A673 (cell line): ENCODE measurements around the gene ZNF610.

Experiments
- EZH2 ChIP-seq: fragments of 200-600 bp; sonication (generic); IDR thresholded peaks from 2 replicates; pipeline ENCODE4 v1.6.1; 2017; ENCODE audit warnings: borderline replicate concordance, low read depth, mild to moderate bottlenecking, mixed read lengths, antibody characterized with exemption, low read length; ENCODE audit not compliant: poor library complexity, severe bottlenecking
- TF ChIP-seq, protein P1 (sequence below): fragments of 300-800, 200-600 bp; sonication (generic); conservative IDR thresholded peaks from 2 replicates; pipeline ENCODE4 v1.5.1; 2017; ENCODE audit warnings: low read depth, mild to moderate bottlenecking, antibody characterized with exemption, low read length, moderate library complexity, mixed read lengths

DNA sequence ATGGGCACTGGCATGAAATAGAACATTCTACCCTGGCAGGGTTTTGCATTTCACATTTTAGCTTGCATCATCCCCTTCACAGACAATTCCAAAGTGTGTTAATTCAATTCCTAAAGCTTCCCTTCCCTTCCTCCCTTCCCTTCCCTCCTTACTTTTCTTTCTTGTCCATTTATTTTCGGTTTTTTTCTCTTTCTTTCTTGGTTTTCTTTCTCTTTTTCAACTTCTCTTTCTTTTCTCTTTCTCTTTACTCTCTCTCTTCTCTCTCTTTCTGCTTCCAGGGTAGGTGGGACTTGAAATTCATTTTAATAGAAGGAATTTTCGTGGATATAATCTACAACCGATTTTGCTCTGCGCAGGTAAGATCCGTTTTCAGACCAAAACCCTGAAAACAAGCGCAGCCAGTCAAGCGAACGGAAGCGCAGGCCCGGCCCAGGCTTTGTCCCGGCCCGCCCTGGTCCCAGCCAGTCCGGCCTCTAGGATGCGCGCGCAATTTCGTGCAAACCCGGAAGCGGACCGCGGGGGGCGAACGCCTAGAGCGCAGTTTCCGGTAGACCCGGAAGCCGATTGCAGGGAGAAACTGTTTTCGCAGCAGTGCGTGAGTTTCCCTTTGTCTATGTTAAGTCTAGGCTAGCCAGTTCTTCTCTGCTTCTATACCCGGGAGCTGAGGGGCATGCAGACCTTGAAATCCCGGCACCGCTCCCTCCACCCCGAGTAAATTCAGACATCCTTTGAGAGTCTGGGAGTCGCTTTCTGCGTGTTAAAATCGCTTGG, 61.5 kb downstream of the ZNF610 start, which contains the start of gene ZNF528:
- TF ChIP-seq, protein P1, sequence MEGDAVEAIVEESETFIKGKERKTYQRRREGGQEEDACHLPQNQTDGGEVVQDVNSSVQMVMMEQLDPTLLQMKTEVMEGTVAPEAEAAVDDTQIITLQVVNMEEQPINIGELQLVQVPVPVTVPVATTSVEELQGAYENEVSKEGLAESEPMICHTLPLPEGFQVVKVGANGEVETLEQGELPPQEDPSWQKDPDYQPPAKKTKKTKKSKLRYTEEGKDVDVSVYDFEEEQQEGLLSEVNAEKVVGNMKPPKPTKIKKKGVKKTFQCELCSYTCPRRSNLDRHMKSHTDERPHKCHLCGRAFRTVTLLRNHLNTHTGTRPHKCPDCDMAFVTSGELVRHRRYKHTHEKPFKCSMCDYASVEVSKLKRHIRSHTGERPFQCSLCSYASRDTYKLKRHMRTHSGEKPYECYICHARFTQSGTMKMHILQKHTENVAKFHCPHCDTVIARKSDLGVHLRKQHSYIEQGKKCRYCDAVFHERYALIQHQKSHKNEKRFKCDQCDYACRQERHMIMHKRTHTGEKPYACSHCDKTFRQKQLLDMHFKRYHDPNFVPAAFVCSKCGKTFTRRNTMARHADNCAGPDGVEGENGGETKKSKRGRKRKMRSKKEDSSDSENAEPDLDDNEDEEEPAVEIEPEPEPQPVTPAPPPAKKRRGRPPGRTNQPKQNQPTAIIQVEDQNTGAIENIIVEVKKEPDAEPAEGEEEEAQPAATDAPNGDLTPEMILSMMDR: no peak
- TF ChIP-seq EZH2: no peak
